ENCODE measurements around the gene SLC8A1.
A peak's percentile ranks its signal among the peaks of the same experiment; 100 is the strongest.

SLC8A1 gene

GRCh38 chr2:40299781-40300180 is 152.1 kb downstream of the SLC8A1 start:
- no peak for DNase-seq

- no peak for DNase-seq
Measured at GRCh38 chr2:40299173-40299572, 152.7 kb downstream of the SLC8A1 start.

GRCh38 chr2:40298026-40298425 is 153.9 kb downstream of the SLC8A1 start:
- no peak for DNase-seq

GRCh38 chr2:40292291-40292690 is 159.6 kb downstream of the SLC8A1 start:
- DNase-seq, result no peak

- DNase-seq, result no peak
Measured at GRCh38 chr2:40289771-40290404, 162.0 kb downstream of the SLC8A1 start.

GRCh38 chr2:40287773-40288172 is 164.1 kb downstream of the SLC8A1 start:
- DNase-seq, result peak; percentile 7

- no peak for DNase-seq
Measured at GRCh38 chr2:40287195-40287594, 164.7 kb downstream of the SLC8A1 start.

- DNase-seq, result no peak
Measured at GRCh38 chr2:40286721-40287120, 165.2 kb downstream of the SLC8A1 start.

- DNase-seq, result no peak
Measured at GRCh38 chr2:40285391-40285790, 166.5 kb downstream of the SLC8A1 start.

GRCh38 chr2:40284797-40285196 is 167.1 kb downstream of the SLC8A1 start:
- no peak for DNase-seq

GRCh38 chr2:40283111-40283909 is 168.6 kb downstream of the SLC8A1 start:
- DNase-seq, result no peak

GRCh38 chr2:40282428-40282827 is 169.5 kb downstream of the SLC8A1 start:
- DNase-seq, result no peak

- DNase-seq, result no peak
Measured at GRCh38 chr2:40281021-40281940, 170.6 kb downstream of the SLC8A1 start.

- DNase-seq, result no peak
Measured at GRCh38 chr2:40279482-40279881, 172.4 kb downstream of the SLC8A1 start.

GRCh38 chr2:40279001-40279400 is 172.9 kb downstream of the SLC8A1 start:
- DNase-seq, result no peak

- DNase-seq, result no peak
Measured at GRCh38 chr2:40276076-40276475, 175.8 kb downstream of the SLC8A1 start.

GRCh38 chr2:40274270-40274669 is 177.6 kb downstream of the SLC8A1 start:
- DNase-seq, result no peak

GRCh38 chr2:40273734-40274182 is 178.1 kb downstream of the SLC8A1 start:
- DNase-seq, result no peak

GRCh38 chr2:40271094-40271493 is 180.8 kb downstream of the SLC8A1 start:
- DNase-seq, result no peak

- no peak for DNase-seq
Measured at GRCh38 chr2:40270372-40270771, 181.5 kb downstream of the SLC8A1 start.

GRCh38 chr2:40268566-40268965 is 183.3 kb downstream of the SLC8A1 start:
- DNase-seq, result no peak

GRCh38 chr2:40266201-40266600 is 185.7 kb downstream of the SLC8A1 start:
- DNase-seq, result no peak

- DNase-seq, result no peak
Measured at GRCh38 chr2:40265602-40266001, 186.3 kb downstream of the SLC8A1 start.
